Thyroid gland (tissue), 4 donors: Measurements from ENCODE around the gene RNU4-1. TPM values are rescaled to one million over a fixed set of nuclear protein-coding genes. Genes with fewer than 3 reads are reported as not detected.
"Not testable (repeated sequence)": the region's sequence is repeated elsewhere in the genome, so short reads cannot be mapped to it uniquely, and the experiment has no call there.

Source experiments
- DNase-seq, 2 donors: peaks; one replicate each; pipeline ENCODE4 v3.0.0-alpha.2; 2019
- H3K27ac ChIP-seq, 3 donors: fragments of 200-600 bp; sonication (generic); 1 replicate in 2 of 3; 2 replicates in 1 of 3; pipeline ENCODE4 v1.5.1; 2016 to 2019; ENCODE audit warnings: mild to moderate bottlenecking in 1 of 3, moderate library complexity in 1 of 3
- H3K27me3 ChIP-seq: fragments of 200-600 bp; sonication (generic); one replicate; pipeline ENCODE4 v1.5.1; 2019
- H3K36me3 ChIP-seq, 2 donors: fragments of 200-600 bp; sonication (generic); one replicate each; pipeline ENCODE4 v1.5.1; 2016 to 2019
- H3K4me1 ChIP-seq, 2 donors: fragments of 200-600 bp; sonication (generic); one replicate each; pipeline ENCODE4 v1.5.1; 2017 to 2019
- H3K4me3 ChIP-seq, 3 donors: fragments of 200-600 bp; sonication (generic); replicated peaks in 1 of 3; 1 replicate in 2 of 3; 2 replicates in 1 of 3; pipeline ENCODE4 v1.5.1; 2016; ENCODE audit warnings: mild to moderate bottlenecking in 1 of 3
- H3K9me3 ChIP-seq: fragments of 200-600 bp; sonication (generic); one replicate; pipeline ENCODE4 v1.5.1; 2017
- POLR2A ChIP-seq, 2 donors: fragments of 450-650 bp; IDR thresholded peaks; one replicate each; pipeline ENCODE4 v1.6.1; 2017; ENCODE audit warnings: antibody characterized with exemption in 2 of 2, mild to moderate bottlenecking in 2 of 2, moderate library complexity in 1 of 2
- WGBS, 2 donors: methylation state at CpG; one replicate each; pipeline ENCODE4 v1.1.5; 2017; 5-methylcytosine and 5-hydroxymethylcytosine counted together
- intact Hi-C: fragments of 100-400 bp; cut with DNase I; formaldehyde crosslinking; loops from one replicate; pipeline ENCODE4 v1.15.1; 2023
- total RNA-seq, 4 donors: library from RNA; depleted of rRNA; stranded (reverse); fragments of >200 nt; gene quantifications; one replicate each; pipeline ENCODE4 v1.2.3, GENCODE V29; 2016
- TF ChIP-seq, protein P1 (sequence below), 6 experiments: fragments of 200-600 bp in 3 of 6; fragments of 450-650 bp in 3 of 6; sonication (generic) in 3 of 6; IDR thresholded peaks; one replicate each; pipeline ENCODE4 v1.5.1; 2016 to 2019; ENCODE audit warnings: antibody characterized with exemption in 6 of 6, mild to moderate bottlenecking in 2 of 6, inconsistent platforms in 1 of 6, moderate library complexity in 1 of 6

The RNU4-1 gene
- total RNA-seq, 4 donors from 2014 or later, result under 0.01 TPM

- intact Hi-C loops, H3K36me3 ChIP-seq, H3K27ac ChIP-seq, H3K27me3 ChIP-seq, H3K9me3 ChIP-seq, H3K4me1 ChIP-seq, H3K4me3 ChIP-seq: not testable (repeated sequence)
- 8 to 12% methylated on average over 12 of the region's 12 CpGs for WGBS, 2 donors
- peak; percentile 91 to 93 for DNase-seq
- TF ChIP-seq, protein P1, sequence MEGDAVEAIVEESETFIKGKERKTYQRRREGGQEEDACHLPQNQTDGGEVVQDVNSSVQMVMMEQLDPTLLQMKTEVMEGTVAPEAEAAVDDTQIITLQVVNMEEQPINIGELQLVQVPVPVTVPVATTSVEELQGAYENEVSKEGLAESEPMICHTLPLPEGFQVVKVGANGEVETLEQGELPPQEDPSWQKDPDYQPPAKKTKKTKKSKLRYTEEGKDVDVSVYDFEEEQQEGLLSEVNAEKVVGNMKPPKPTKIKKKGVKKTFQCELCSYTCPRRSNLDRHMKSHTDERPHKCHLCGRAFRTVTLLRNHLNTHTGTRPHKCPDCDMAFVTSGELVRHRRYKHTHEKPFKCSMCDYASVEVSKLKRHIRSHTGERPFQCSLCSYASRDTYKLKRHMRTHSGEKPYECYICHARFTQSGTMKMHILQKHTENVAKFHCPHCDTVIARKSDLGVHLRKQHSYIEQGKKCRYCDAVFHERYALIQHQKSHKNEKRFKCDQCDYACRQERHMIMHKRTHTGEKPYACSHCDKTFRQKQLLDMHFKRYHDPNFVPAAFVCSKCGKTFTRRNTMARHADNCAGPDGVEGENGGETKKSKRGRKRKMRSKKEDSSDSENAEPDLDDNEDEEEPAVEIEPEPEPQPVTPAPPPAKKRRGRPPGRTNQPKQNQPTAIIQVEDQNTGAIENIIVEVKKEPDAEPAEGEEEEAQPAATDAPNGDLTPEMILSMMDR (IDR thresholded peaks at IDR 0.05), result peak; percentile 42 to 86 (median 75)
Observed at GRCh38 chr12:120335447-120335846, 42.4 kb upstream of the RNU4-1 start.

- intact Hi-C loops, result no loop called here
- WGBS, 2 donors, result 89% methylated on average over 7 of the region's 7 CpGs
Observed at GRCh38 chr12:120332523-120332922, 39.5 kb upstream of the RNU4-1 start.

DNA sequence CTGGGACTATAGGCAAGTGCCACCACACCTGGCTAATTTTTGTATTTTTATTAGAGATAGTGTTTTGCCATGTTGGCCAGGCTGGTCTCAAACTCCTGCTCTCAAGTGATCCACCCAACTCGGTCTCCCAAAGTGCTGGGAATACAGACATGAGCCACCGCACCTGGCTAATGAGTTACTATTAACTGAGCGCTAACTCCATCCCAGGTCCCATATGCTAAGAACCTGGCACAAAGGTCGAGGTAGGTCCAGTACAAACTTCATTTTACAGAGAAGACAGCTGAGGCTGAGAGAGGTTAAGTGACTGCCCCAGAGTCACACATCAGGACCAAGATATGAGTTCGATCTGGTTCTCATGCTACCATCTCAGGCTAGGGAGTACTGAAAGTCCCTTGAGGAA, 39.0 kb upstream of the RNU4-1 start:
- WGBS, 2 donors, result 85 to 88% methylated on average over 5 of the region's 5 CpGs
- no peaks in the 10 kb centered on the region for H3K4me1 ChIP-seq

More at GRCh38 chr12:120332523-120332922, 39.5 kb upstream of the RNU4-1 start:
- Histone ChIP-seq H3K9me3 (no peaks in the 10 kb centered on the region), H3K4me1 (no peaks in the 10 kb centered on the region), H3K27ac (no peak overlapping the region), H3K27me3 (no peaks in the 10 kb centered on the region), H3K36me3 (no peaks in the 10 kb centered on the region), H3K4me3 (no peak overlapping the region)
- TF ChIP-seq POLR2A (IDR thresholded peaks at IDR 0.05), result no peak
- TF ChIP-seq, protein P1 (IDR thresholded peaks at IDR 0.05), result no peak
- DNase-seq, result no peak

GRCh38 chr12:120331390-120331789, 38.4 kb upstream of the RNU4-1 start:
- intact Hi-C loops, result no loop called here
- Histone ChIP-seq H3K9me3 (no peaks in the 10 kb centered on the region), H3K4me1 (no peaks in the 10 kb centered on the region), H3K27me3 (no peaks in the 10 kb centered on the region), H3K27ac (no peak overlapping the region), H3K36me3 (no peaks in the 10 kb centered on the region), H3K4me3 (no peak overlapping the region)
- WGBS, 2 donors, result 46 to 48% methylated on average over 3 of the region's 3 CpGs
- no peak for DNase-seq
- TF ChIP-seq, protein P1 (IDR thresholded peaks at IDR 0.05), result no peak
- no peak for TF ChIP-seq POLR2A (IDR thresholded peaks at IDR 0.05)

More for the DNA sequence above, 39.0 kb upstream of the RNU4-1 start:
- Histone ChIP-seq H3K36me3 (no peaks in the 10 kb centered on the region), H3K9me3 (no peaks in the 10 kb centered on the region), H3K27me3 (no peaks in the 10 kb centered on the region), H3K4me3 (no peak overlapping the region), H3K27ac (no peak overlapping the region)
- intact Hi-C loops, result no loop called here
- DNase-seq, result no peak
- TF ChIP-seq, protein P1 (IDR thresholded peaks at IDR 0.05), result no peak
- no peak for TF ChIP-seq POLR2A (IDR thresholded peaks at IDR 0.05)

DNA sequence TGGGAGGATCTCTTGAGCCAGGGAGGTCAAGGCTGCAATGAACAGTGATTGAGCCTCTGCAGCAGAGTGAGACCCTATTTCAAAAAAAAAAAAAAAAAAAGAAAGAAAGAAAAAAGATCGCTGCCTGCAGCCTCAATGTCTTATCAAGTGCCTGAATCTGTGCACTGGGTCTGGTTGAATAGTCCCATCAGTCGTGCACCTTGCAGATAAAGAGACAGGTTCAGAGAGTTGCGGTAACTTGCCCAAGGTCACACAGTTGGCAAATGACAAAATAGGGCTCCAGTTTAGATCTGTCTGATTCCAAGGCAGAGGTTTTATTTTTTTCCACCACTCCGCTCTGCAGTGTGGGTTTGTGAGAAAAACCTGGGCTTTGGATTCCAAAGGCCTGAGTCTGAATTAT, 35.2 kb upstream of the RNU4-1 start:
- no peaks in the 10 kb centered on the region for H3K36me3 ChIP-seq
- intact Hi-C loops, result loop anchor here (5.0 kb wide), 1 partner anchor 104 kb away; no protein-coding TSS in a partner anchor
- H3K9me3 ChIP-seq, result no peaks in the 10 kb centered on the region
- DNase-seq, result no peak
- H3K4me1 ChIP-seq, result no peaks in the 10 kb centered on the region
- no peak overlapping the region for H3K4me3 ChIP-seq
- H3K27ac ChIP-seq, result no peak overlapping the region
- 81 to 82% methylated on average over 4 of the region's 4 CpGs for WGBS, 2 donors
- TF ChIP-seq, protein P1 (IDR thresholded peaks at IDR 0.05), result no peak
- no peak for TF ChIP-seq POLR2A (IDR thresholded peaks at IDR 0.05)
- H3K27me3 ChIP-seq, result no peaks in the 10 kb centered on the region
